Adrenal gland (tissue), 5 donors: ENCODE data around the gene ERBIN.

Source experiments
- POLR2A ChIP-seq, 2 donors: fragments of 450-650 bp; IDR thresholded peaks; one replicate each; pipeline ENCODE4 v1.6.1; 2017; ENCODE audit warnings: antibody characterized with exemption in 2 of 2, mild to moderate bottlenecking in 2 of 2, moderate library complexity in 1 of 2
- TF ChIP-seq, protein P1 (sequence below), 6 experiments: fragments of 450-650 bp in 4 of 6; fragments of 200-600 bp in 2 of 6; sonication (generic) in 1 of 6; IDR thresholded peaks; 1 replicate in 5 of 6; 2 replicates in 1 of 6; pipeline versions ENCODE4 v1.5.1 to v1.8.0; 2016 to 2021; ENCODE audit warnings: antibody characterized with exemption in 6 of 6, mild to moderate bottlenecking in 2 of 6, moderate library complexity in 1 of 6
- donor health status: DM: no; HTN: no; CAD: no.

- TF ChIP-seq, protein P1, sequence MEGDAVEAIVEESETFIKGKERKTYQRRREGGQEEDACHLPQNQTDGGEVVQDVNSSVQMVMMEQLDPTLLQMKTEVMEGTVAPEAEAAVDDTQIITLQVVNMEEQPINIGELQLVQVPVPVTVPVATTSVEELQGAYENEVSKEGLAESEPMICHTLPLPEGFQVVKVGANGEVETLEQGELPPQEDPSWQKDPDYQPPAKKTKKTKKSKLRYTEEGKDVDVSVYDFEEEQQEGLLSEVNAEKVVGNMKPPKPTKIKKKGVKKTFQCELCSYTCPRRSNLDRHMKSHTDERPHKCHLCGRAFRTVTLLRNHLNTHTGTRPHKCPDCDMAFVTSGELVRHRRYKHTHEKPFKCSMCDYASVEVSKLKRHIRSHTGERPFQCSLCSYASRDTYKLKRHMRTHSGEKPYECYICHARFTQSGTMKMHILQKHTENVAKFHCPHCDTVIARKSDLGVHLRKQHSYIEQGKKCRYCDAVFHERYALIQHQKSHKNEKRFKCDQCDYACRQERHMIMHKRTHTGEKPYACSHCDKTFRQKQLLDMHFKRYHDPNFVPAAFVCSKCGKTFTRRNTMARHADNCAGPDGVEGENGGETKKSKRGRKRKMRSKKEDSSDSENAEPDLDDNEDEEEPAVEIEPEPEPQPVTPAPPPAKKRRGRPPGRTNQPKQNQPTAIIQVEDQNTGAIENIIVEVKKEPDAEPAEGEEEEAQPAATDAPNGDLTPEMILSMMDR (IDR thresholded peaks at IDR 0.05): no peak
- TF ChIP-seq POLR2A (IDR thresholded peaks at IDR 0.05): no peak
These were observed 22.8 kb upstream of the ERBIN start for GRCh38 chr5:65903581-65903980.
